MM.1S (cell line): Measurements from ENCODE around the gene ZNF587.

Experiments
- EZH2 ChIP-seq: fragments of 300-600 bp; sonication (generic); optimal IDR thresholded peaks from 2 replicates; pipeline ENCODE3; 2017; ENCODE audit warnings: low read depth, mild to moderate bottlenecking, antibody characterized with exemption, low read length, mixed read lengths
- EZH2phosphoT487 ChIP-seq: fragments of 300-600 bp; sonication (generic); IDR thresholded peaks from 2 replicates; pipeline ENCODE4 v1.6.1; 2018; ENCODE audit warnings: antibody characterized with exemption, low read length
- TF ChIP-seq, protein P1 (sequence below): fragments of 300-600 bp; sonication (generic); IDR thresholded peaks from 2 replicates; pipeline ENCODE4 v1.5.1; 2016; ENCODE audit warnings: antibody characterized with exemption, low read length, mixed read lengths

DNA sequence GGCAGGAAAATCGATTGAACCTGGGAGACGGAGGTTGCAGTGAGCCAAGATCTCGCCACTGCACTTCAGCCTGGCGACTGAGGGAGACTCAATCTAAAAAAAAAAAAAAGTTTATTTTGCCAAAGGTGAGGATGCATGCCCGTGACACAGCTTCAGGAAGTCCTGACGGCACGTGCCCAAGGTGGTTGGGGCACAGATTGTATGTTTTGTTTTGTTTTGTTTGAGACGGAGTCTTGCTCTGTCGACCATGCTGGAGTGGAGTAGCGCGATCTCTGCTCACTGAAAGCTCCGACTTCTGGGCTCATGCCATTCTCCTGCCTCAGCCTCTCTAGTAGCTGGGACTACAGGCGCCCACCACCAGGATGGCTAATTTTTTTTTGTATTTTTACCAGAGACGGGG lies 31.7 kb upstream of the ZNF587 start:
- TF ChIP-seq, protein P1, sequence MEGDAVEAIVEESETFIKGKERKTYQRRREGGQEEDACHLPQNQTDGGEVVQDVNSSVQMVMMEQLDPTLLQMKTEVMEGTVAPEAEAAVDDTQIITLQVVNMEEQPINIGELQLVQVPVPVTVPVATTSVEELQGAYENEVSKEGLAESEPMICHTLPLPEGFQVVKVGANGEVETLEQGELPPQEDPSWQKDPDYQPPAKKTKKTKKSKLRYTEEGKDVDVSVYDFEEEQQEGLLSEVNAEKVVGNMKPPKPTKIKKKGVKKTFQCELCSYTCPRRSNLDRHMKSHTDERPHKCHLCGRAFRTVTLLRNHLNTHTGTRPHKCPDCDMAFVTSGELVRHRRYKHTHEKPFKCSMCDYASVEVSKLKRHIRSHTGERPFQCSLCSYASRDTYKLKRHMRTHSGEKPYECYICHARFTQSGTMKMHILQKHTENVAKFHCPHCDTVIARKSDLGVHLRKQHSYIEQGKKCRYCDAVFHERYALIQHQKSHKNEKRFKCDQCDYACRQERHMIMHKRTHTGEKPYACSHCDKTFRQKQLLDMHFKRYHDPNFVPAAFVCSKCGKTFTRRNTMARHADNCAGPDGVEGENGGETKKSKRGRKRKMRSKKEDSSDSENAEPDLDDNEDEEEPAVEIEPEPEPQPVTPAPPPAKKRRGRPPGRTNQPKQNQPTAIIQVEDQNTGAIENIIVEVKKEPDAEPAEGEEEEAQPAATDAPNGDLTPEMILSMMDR, result no peak
- TF ChIP-seq EZH2phosphoT487, result no peak
- no peak for TF ChIP-seq EZH2
